GM12878 (cell line): ENCODE data around the gene NEK2. TPM values are rescaled to one million over a fixed set of nuclear protein-coding genes. Genes with fewer than 3 reads are reported as not detected.

Experiments
- ATAC-seq: fragments of 200-7000 bp; cut with Tn5 transposase; 3 replicates; pipeline ENCODE4 v1.9.1; 2020; ENCODE audit warnings: mild to moderate bottlenecking, moderate library complexity
- BruUV-seq: library from RNA; stranded (reverse); fragments of 400-500 nt; replicated peaks from 2 replicates; lab custom pipeline; 2021; lab: Mats Ljungman, UMichigan
- CTCF ChIA-PET: fragments of 300-600 bp; sonication (Branson Sonifier 250); formaldehyde crosslinking; extraction: SDS; loops from one replicate; lab custom pipeline; 2021; ENCODE audit warnings: inconsistent platforms; lab: Yijun Ruan, JAX
- POLR2A ChIA-PET: fragments of 350-600 bp; formaldehyde crosslinking; extraction: SDS; loops from one replicate; lab custom pipeline; 2021; ENCODE audit warnings: inconsistent platforms; lab: Charles Lee
- RAD21 ChIA-PET: fragments of 300-600 bp; sonication (Branson Sonifier 250); formaldehyde crosslinking; loops from one replicate; lab custom pipeline; 2023; ENCODE audit warnings: antibody characterized with exemption; ENCODE audit not compliant: unreplicated experiment; lab: Charles Lee
- SMC1A ChIA-PET: fragments of 300-600 bp; sonication (Branson Sonifier 250); formaldehyde crosslinking; loops from one replicate; lab custom pipeline; 2023; ENCODE audit not compliant: unreplicated experiment, uncharacterized antibody; lab: Charles Lee
- DNase-seq: peaks from one replicate; pipeline ENCODE4 v3.0.0-alpha.2; 2011; ENCODE audit warnings: low read depth, low spot score
- FAIRE-seq: peaks from 3 replicates; lab custom pipeline; 2011; peaks lifted over from hg19 to GRCh38; lab: Jason Lieb, UNC
- H2AFZ ChIP-seq: 2 replicates; pipeline ENCODE4 v1.6.0; 2011; ENCODE audit warnings: low read depth, low read length, control low read depth; ENCODE audit not compliant: control insufficient read depth
- H3K27ac ChIP-seq: 2 replicates; pipeline ENCODE4 v1.5.1; 2011; ENCODE audit warnings: control low read depth; ENCODE audit not compliant: control insufficient read depth, insufficient read depth
- H3K27me3 ChIP-seq, 2 experiments: replicated peaks in 1 of 2; 2 replicates each; pipeline versions ENCODE4 v1.6.0 to v1.6.1; 2011; ENCODE audit warnings: low read length in 1 of 2; ENCODE audit not compliant: control insufficient read depth in 2 of 2, insufficient read depth in 2 of 2
- H3K36me3 ChIP-seq, 2 experiments: 2 replicates each; pipeline ENCODE4 v1.5.1; 2011; ENCODE audit warnings: low read length in 1 of 2; ENCODE audit not compliant: control insufficient read depth in 2 of 2, insufficient read depth in 2 of 2
- H3K4me1 ChIP-seq: 2 replicates; pipeline ENCODE4 v1.6.1; 2011; ENCODE audit warnings: mild to moderate bottlenecking, low read length, moderate library complexity, mixed read lengths; ENCODE audit not compliant: control insufficient read depth, insufficient read depth
- H3K4me2 ChIP-seq: 2 replicates; pipeline ENCODE4 v1.6.0; 2011; ENCODE audit warnings: control low read depth; ENCODE audit not compliant: control insufficient read depth, insufficient read depth
- H3K4me3 ChIP-seq: fragments of 200-600 bp; sonication (generic); 2 replicates; pipeline ENCODE4 v1.5.1; 2016
- H3K79me2 ChIP-seq: 2 replicates; pipeline ENCODE4 v1.6.0; 2011; ENCODE audit warnings: low read length; ENCODE audit not compliant: control insufficient read depth, insufficient read depth
- H3K9ac ChIP-seq: 2 replicates; pipeline ENCODE4 v1.8.0; 2011; ENCODE audit warnings: low read length, control low read depth, mixed read lengths; ENCODE audit not compliant: control insufficient read depth, insufficient read depth
- H3K9me3 ChIP-seq: replicated peaks from 3 replicates; pipeline ENCODE4 v1.5.1; 2011; ENCODE audit warnings: mild to moderate bottlenecking, low read length; ENCODE audit not compliant: control insufficient read depth, insufficient read depth
- H4K20me1 ChIP-seq: 2 replicates; pipeline ENCODE4 v1.6.0; 2011; ENCODE audit not compliant: control insufficient read depth, insufficient read depth
- BCL11A ChIP-seq: IDR thresholded peaks from 2 replicates; pipeline ENCODE4 v1.6.1; 2011; ENCODE audit warnings: low read depth, low read length
- CTCF ChIP-seq, 3 experiments: IDR thresholded peaks in 2 of 3; conservative IDR thresholded peaks in 1 of 3; 2 replicates each; pipeline ENCODE4 v1.5.1; 2011; ENCODE audit warnings: low read depth in 3 of 3, low read length in 3 of 3, mild to moderate bottlenecking in 3 of 3, control low read depth in 2 of 3, moderate library complexity in 2 of 3, inconsistent platforms in 1 of 3, mixed read lengths in 1 of 3; ENCODE audit not compliant: control insufficient read depth in 2 of 3, insufficient read depth in 1 of 3; ENCODE audit errors: extremely low read depth in 1 of 3
- E4F1 ChIP-seq: fragments of 450-650 bp; IDR thresholded peaks from 2 replicates; pipeline ENCODE4 v1.6.1; 2018; ENCODE audit warnings: borderline replicate concordance, mild to moderate bottlenecking; ENCODE audit not compliant: partially characterized antibody
- EED ChIP-seq: sonication (generic); IDR thresholded peaks from 2 replicates; pipeline ENCODE4 v1.6.1; 2016; ENCODE audit warnings: antibody characterized with exemption, low read depth
- JUND ChIP-seq: IDR thresholded peaks from 2 replicates; pipeline ENCODE4 v1.6.1; 2012; ENCODE audit warnings: low read depth, mild to moderate bottlenecking, low read length, improper control_type of control experiment, moderate library complexity
- MTA3 ChIP-seq: IDR thresholded peaks from 2 replicates; pipeline ENCODE4 v1.6.1; 2012; ENCODE audit warnings: low read length, inconsistent platforms, borderline replicate concordance
- RCOR1 ChIP-seq: conservative IDR thresholded peaks from 2 replicates; pipeline ENCODE4 v1.6.1; 2012; ENCODE audit warnings: low read depth, low read length, improper control_type of control experiment
- SREBF1 ChIP-seq: IDR thresholded peaks from 2 replicates; pipeline ENCODE4 v1.6.1; 2012; ENCODE audit warnings: mild to moderate bottlenecking, low read length
- STAT3 ChIP-seq: IDR thresholded peaks from 2 replicates; pipeline ENCODE4 v1.6.1; 2011; ENCODE audit warnings: low read depth, low read length, improper control_type of control experiment
- TARDBP ChIP-seq: IDR thresholded peaks from 2 replicates; pipeline ENCODE4 v1.6.1; 2016; ENCODE audit warnings: borderline replicate concordance
- TCF7 ChIP-seq: IDR thresholded peaks from 2 replicates; pipeline ENCODE4 v1.6.1; 2014; ENCODE audit warnings: antibody characterized with exemption, borderline replicate concordance
- ZNF384 ChIP-seq: IDR thresholded peaks from 2 replicates; pipeline ENCODE4 v1.6.1; 2012; ENCODE audit warnings: low read depth, mild to moderate bottlenecking, low read length, improper control_type of control experiment, borderline replicate concordance
- WGBS: methylation state at CpG from one replicate; pipeline ENCODE4 v1.1.6; 2016; ENCODE audit warnings: low lambda C conversion rate; ENCODE audit not compliant: insufficient replicate concordance, insufficient coverage; ENCODE audit errors: missing lambda C conversion rate; 5-methylcytosine and 5-hydroxymethylcytosine counted together
- in situ Hi-C: fragments of 300-500 bp; cut with MboI; formaldehyde crosslinking; loops from 9 replicates; pipeline ENCODE4 v1.14.3; 2018; ENCODE audit warnings: mixed read lengths
- intact Hi-C: fragments of 100-400 bp; cut with micrococcal nuclease; formaldehyde crosslinking; loops from one replicate; pipeline ENCODE4 v1.14.2; 2022; ENCODE audit not compliant: unreplicated experiment
- polyA plus RNA-seq, 11 experiments: library from polyadenylated mRNA; depleted of rRNA in 4 of 11; unstranded in 6 of 11; stranded (reverse) in 5 of 11; fragments of >200 nt; fragmentation: Nextera tagmentation in 4 of 11; fragmentation: Illumina TruSeq in 1 of 11; extraction: Ambion mirVana in 4 of 11; extraction: Trizol in 1 of 11; gene quantifications; 1 replicate in 1 of 11; 2 replicates in 10 of 11; pipeline versions ENCODE4 v1.2.1 to v1.2.3, GENCODE V29; 2011 to 2016; ENCODE audit warnings: inconsistent platforms in 2 of 11, missing spikeins in 2 of 11, low read depth in 1 of 11
- total RNA-seq, 4 experiments: library from RNA; depleted of rRNA in 3 of 4; stranded (reverse); fragments of >200 nt in 3 of 4; fragmentation: Illumina TruSeq in 1 of 4; extraction: Trizol in 1 of 4; gene quantifications; 2 replicates each; pipeline versions ENCODE4 v1.2.1 to v1.2.3, GENCODE V29; 2013 to 2021
- TF ChIP-seq, protein P1 (sequence below): IDR thresholded peaks from 2 replicates; pipeline ENCODE4 v1.6.1; 2012; ENCODE audit warnings: improper control_type of control experiment, low read depth, low read length; ENCODE audit not compliant: insufficient replicate concordance

Gene NEK2
- total and polyA plus RNA-seq, 10 of the 15 experiments (the other 5 are each of a cell fraction or from before 2014, with no cell fraction given) = 16.7 to 49.7 (median 36.9) TPM

DNA sequence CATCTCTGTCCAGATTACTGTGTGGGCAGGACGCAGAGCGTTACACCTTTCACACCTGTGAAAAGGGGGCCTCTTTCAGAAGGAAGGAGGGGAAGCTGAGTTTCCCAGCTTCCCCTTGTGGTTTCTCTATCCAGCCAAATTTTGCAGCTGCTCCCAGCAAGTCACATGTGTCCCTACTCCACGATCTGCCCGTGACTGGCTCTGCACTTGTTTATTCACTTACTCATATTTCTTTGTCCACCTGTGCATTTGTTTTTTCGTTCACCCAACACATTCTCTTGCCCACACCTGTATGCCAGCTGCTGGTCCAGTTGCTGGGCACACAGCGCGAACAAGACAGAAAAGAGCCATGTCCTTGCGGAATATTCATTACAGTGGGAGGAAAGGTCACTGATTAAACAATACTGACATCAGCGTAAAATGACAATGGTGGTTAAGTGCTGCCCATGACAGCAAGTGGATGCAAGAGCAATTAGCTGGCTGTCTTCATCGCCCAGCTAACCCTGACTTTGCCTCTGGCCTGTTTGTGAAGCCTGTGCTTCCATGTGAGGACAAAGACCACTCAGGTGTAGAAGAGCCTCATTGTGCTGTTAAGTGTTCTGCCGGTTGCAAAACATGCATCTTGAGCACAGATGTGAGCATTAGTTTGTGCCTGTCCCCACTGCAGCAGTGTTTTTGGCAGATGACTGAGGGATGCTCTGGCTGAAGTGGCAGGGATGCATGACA is 28.6 kb upstream of the NEK2 start:
- no peaks in the 10 kb centered on the region for H4K20me1 ChIP-seq
- H3K79me2 ChIP-seq = no peaks in the 10 kb centered on the region
- ChIA-PET CTCF (interaction anchor here (1.3 kb wide), 1 partner anchor 330 kb away, joined by 4 read pairs; no protein-coding TSS in a partner anchor), POLR2A (no interaction called here), RAD21 (no interaction called here), SMC1A (interaction anchor here (0.7 to 1.4 kb wide), 3 partner anchors 23 to 198 kb away, joined by 3 to 4 read pairs (median 3); no protein-coding TSS in a partner anchor)
- H3K4me3 ChIP-seq = no peak overlapping the region
- FAIRE-seq = no peak
- H3K9ac ChIP-seq = no peak overlapping the region
- peaks cover 2% of the 10 kb centered on the region; the same call in 1 of the 2 replicates for H3K4me1 ChIP-seq
- no peak overlapping the region for H2AFZ ChIP-seq
- intact Hi-C loops = no loop called here
- no peaks in the 10 kb centered on the region for H3K9me3 ChIP-seq
- H3K27me3 ChIP-seq = no peaks in the 10 kb centered on the region
- H3K27ac ChIP-seq = no peak overlapping the region
- in situ Hi-C loops = no loop called here
- H3K4me2 ChIP-seq = no peak overlapping the region
- no TSS peak for BruUV-seq
- no peak for DNase-seq
- no peak for ATAC-seq
- H3K36me3 ChIP-seq = no peaks in the 10 kb centered on the region
- 49% methylated on average over 11 of the region's 11 CpGs for whole genome bisulfite sequencing
- TF ChIP-seq E4F1 (no peak), ZNF384 (no peak), SREBF1 (no peak), MTA3 (no peak), BCL11A (no peak), RCOR1 (no peak), STAT3 (no peak), CTCF (IDR thresholded peaks at IDR 0.05 in 2 of 3, conservative IDR thresholded peaks at IDR 0.05 in 1 of 3; ENCODE audit: control insufficient read depth in 2 of 3, extremely low read depth in 1 of 3, insufficient read depth in 1 of 3, low read depth in 3 of 3, low read length in 3 of 3) (no peak), EED (no peak), TCF7 (no peak), TARDBP (no peak), JUND (no peak)
- TF ChIP-seq, protein P1, sequence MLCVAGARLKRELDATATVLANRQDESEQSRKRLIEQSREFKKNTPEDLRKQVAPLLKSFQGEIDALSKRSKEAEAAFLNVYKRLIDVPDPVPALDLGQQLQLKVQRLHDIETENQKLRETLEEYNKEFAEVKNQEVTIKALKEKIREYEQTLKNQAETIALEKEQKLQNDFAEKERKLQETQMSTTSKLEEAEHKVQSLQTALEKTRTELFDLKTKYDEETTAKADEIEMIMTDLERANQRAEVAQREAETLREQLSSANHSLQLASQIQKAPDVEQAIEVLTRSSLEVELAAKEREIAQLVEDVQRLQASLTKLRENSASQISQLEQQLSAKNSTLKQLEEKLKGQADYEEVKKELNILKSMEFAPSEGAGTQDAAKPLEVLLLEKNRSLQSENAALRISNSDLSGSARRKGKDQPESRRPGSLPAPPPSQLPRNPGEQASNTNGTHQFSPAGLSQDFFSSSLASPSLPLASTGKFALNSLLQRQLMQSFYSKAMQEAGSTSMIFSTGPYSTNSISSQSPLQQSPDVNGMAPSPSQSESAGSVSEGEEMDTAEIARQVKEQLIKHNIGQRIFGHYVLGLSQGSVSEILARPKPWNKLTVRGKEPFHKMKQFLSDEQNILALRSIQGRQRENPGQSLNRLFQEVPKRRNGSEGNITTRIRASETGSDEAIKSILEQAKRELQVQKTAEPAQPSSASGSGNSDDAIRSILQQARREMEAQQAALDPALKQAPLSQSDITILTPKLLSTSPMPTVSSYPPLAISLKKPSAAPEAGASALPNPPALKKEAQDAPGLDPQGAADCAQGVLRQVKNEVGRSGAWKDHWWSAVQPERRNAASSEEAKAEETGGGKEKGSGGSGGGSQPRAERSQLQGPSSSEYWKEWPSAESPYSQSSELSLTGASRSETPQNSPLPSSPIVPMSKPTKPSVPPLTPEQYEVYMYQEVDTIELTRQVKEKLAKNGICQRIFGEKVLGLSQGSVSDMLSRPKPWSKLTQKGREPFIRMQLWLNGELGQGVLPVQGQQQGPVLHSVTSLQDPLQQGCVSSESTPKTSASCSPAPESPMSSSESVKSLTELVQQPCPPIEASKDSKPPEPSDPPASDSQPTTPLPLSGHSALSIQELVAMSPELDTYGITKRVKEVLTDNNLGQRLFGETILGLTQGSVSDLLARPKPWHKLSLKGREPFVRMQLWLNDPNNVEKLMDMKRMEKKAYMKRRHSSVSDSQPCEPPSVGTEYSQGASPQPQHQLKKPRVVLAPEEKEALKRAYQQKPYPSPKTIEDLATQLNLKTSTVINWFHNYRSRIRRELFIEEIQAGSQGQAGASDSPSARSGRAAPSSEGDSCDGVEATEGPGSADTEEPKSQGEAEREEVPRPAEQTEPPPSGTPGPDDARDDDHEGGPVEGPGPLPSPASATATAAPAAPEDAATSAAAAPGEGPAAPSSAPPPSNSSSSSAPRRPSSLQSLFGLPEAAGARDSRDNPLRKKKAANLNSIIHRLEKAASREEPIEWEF = no peak
